Measurements from ENCODE around the gene FLACC1.

DNA sequence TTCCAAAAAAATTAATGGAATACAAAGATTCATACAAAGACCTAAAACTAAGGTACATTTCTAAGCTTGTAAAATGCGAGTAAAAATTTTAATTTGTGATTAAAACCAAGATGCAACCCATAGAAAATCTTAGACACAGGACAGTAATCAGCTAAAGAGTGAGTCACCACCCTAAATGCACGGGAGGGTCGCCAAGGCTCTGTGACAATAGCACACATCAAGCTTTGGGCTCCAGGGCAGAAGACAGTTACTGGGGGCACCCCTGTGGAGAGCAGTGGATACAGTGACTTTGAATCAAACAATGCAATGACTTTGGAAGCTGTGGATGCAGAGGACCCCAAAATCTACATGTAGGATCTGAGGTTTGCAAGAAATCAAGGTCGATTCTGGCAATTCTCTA lies 7.5 kb downstream of the FLACC1 start:
- TF ChIP-seq, protein P1, sequence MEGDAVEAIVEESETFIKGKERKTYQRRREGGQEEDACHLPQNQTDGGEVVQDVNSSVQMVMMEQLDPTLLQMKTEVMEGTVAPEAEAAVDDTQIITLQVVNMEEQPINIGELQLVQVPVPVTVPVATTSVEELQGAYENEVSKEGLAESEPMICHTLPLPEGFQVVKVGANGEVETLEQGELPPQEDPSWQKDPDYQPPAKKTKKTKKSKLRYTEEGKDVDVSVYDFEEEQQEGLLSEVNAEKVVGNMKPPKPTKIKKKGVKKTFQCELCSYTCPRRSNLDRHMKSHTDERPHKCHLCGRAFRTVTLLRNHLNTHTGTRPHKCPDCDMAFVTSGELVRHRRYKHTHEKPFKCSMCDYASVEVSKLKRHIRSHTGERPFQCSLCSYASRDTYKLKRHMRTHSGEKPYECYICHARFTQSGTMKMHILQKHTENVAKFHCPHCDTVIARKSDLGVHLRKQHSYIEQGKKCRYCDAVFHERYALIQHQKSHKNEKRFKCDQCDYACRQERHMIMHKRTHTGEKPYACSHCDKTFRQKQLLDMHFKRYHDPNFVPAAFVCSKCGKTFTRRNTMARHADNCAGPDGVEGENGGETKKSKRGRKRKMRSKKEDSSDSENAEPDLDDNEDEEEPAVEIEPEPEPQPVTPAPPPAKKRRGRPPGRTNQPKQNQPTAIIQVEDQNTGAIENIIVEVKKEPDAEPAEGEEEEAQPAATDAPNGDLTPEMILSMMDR (conservative IDR thresholded peaks at IDR 0.05; ENCODE audit: low read depth in 2 of 2), result no peak
- TF ChIP-seq CREB1 (CRISPR knock-in tag; IDR thresholded peaks at IDR 0.05; ENCODE audit: low read depth) (no peak), EZH2phosphoT487 (IDR thresholded peaks at IDR 0.05; ENCODE audit: unreplicated experiment) (no peak), POLR2AphosphoS5 (IDR thresholded peaks at IDR 0.05; ENCODE audit: low read depth) (no peak), EZH2 (IDR thresholded peaks at IDR 0.05; ENCODE audit: low read depth, unreplicated experiment) (no peak), ZNF331 (CRISPR knock-in tag; IDR thresholded peaks at IDR 0.05; ENCODE audit: low read depth) (no peak), ZNF114 (CRISPR knock-in tag; IDR thresholded peaks at IDR 0.05) (no peak), JUNB (IDR thresholded peaks at IDR 0.05; ENCODE audit: unreplicated experiment) (no peak), NANOG (IDR thresholded peaks at IDR 0.05; ENCODE audit: borderline replicate concordance) (no peak)
- TF ChIP-seq, protein P2, sequence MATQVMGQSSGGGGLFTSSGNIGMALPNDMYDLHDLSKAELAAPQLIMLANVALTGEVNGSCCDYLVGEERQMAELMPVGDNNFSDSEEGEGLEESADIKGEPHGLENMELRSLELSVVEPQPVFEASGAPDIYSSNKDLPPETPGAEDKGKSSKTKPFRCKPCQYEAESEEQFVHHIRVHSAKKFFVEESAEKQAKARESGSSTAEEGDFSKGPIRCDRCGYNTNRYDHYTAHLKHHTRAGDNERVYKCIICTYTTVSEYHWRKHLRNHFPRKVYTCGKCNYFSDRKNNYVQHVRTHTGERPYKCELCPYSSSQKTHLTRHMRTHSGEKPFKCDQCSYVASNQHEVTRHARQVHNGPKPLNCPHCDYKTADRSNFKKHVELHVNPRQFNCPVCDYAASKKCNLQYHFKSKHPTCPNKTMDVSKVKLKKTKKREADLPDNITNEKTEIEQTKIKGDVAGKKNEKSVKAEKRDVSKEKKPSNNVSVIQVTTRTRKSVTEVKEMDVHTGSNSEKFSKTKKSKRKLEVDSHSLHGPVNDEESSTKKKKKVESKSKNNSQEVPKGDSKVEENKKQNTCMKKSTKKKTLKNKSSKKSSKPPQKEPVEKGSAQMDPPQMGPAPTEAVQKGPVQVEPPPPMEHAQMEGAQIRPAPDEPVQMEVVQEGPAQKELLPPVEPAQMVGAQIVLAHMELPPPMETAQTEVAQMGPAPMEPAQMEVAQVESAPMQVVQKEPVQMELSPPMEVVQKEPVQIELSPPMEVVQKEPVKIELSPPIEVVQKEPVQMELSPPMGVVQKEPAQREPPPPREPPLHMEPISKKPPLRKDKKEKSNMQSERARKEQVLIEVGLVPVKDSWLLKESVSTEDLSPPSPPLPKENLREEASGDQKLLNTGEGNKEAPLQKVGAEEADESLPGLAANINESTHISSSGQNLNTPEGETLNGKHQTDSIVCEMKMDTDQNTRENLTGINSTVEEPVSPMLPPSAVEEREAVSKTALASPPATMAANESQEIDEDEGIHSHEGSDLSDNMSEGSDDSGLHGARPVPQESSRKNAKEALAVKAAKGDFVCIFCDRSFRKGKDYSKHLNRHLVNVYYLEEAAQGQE (IDR thresholded peaks at IDR 0.05; ENCODE audit: unreplicated experiment), result no peak
- TF ChIP-seq, protein P3, sequence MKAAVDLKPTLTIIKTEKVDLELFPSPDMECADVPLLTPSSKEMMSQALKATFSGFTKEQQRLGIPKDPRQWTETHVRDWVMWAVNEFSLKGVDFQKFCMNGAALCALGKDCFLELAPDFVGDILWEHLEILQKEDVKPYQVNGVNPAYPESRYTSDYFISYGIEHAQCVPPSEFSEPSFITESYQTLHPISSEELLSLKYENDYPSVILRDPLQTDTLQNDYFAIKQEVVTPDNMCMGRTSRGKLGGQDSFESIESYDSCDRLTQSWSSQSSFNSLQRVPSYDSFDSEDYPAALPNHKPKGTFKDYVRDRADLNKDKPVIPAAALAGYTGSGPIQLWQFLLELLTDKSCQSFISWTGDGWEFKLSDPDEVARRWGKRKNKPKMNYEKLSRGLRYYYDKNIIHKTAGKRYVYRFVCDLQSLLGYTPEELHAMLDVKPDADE (IDR thresholded peaks at IDR 0.05), result no peak
